Measurements from ENCODE around the gene IFI27.

DNA sequence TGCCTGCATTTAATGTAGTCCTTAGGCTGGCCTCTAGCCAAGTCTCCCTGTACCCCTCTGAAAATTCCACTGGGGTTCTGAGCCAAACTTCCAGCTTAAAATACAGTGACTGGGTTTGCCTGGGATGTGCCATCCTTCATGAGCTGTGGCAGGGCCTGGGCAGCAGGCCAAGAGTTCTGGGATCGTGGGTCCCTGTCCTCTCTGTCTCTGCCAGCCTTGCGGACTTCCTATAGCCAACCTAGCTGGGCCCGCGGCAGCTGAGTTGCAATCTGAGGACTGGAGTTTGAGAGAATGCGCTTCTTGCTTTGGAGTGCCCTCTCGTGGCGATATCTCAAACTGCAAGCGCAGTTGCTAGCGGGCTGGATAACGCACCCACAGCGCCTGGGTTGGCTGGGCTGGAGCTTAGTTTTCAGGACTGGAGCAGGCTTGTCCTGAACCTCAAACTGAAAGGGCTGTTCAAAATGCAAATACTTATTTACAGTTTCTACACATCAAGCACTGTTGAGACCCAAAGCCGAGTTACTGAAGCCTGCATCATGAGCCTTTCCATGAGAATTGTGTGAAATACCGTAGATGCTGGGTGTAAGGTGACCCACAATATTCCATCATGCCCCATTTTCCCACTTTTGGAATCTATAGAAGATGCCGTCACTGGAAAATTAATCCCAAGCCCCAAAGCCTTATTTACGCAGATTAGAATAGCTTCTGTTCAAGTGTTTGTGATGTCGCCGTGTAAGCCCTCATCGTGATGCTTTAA is 26.2 kb downstream of the IFI27 start:
- no peak for TF ChIP-seq FOXM1 (IDR thresholded peaks at IDR 0.05; ENCODE audit: borderline replicate concordance)
- no peak for TF ChIP-seq FOXK2 (IDR thresholded peaks at IDR 0.05)
- TF ChIP-seq HDGF (IDR thresholded peaks at IDR 0.05; ENCODE audit: borderline replicate concordance): no peak
- TF ChIP-seq, protein P1, sequence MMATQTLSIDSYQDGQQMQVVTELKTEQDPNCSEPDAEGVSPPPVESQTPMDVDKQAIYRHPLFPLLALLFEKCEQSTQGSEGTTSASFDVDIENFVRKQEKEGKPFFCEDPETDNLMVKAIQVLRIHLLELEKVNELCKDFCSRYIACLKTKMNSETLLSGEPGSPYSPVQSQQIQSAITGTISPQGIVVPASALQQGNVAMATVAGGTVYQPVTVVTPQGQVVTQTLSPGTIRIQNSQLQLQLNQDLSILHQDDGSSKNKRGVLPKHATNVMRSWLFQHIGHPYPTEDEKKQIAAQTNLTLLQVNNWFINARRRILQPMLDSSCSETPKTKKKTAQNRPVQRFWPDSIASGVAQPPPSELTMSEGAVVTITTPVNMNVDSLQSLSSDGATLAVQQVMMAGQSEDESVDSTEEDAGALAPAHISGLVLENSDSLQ (IDR thresholded peaks at IDR 0.05): no peak
